Small intestine (tissue), 16 donors: ENCODE measurements around the gene PPIP5K1. TPM values are rescaled to one million over a fixed set of nuclear protein-coding genes. Genes with fewer than 3 reads are reported as not detected.
"Not testable (repeated sequence)": the region's sequence is repeated elsewhere in the genome, so short reads cannot be mapped to it uniquely, and the experiment has no call there.

ENCODE experiments used
- DNase-seq, 2 donors: peaks; one replicate each; pipeline versions ENCODE4 v3.0.0 to v3.0.0-alpha.2; 2013
- FAIRE-seq: peaks from 2 replicates; lab custom pipeline; 2012; peaks lifted over from hg19 to GRCh38; lab: Jason Lieb, UNC
- H3K27ac ChIP-seq, 3 donors: one replicate each; pipeline ENCODE4 v1.5.1; 2013; ENCODE audit warnings: low read length in 2 of 3, mild to moderate bottlenecking in 2 of 3, control low read depth in 1 of 3, inconsistent platforms in 1 of 3, low read depth in 1 of 3, moderate library complexity in 1 of 3
- H3K27me3 ChIP-seq, 3 donors: one replicate each; pipeline ENCODE4 v1.6.1; 2013; ENCODE audit warnings: low read length in 3 of 3, inconsistent platforms in 1 of 3; ENCODE audit not compliant: control insufficient read depth in 3 of 3, insufficient read depth in 3 of 3
- H3K36me3 ChIP-seq, 3 donors: one replicate each; pipeline ENCODE4 v1.6.1; 2013; ENCODE audit warnings: low read length in 3 of 3, inconsistent platforms in 1 of 3, low read depth in 1 of 3, mild to moderate bottlenecking in 1 of 3, moderate library complexity in 1 of 3; ENCODE audit not compliant: control insufficient read depth in 3 of 3, insufficient read depth in 2 of 3
- H3K4me1 ChIP-seq, 3 donors: one replicate each; pipeline ENCODE4 v1.6.1; 2013; ENCODE audit warnings: low read length in 2 of 3, inconsistent platforms in 1 of 3, low read depth in 1 of 3, mild to moderate bottlenecking in 1 of 3, moderate library complexity in 1 of 3; ENCODE audit not compliant: control insufficient read depth in 3 of 3, insufficient read depth in 2 of 3
- H3K4me3 ChIP-seq, 3 donors: one replicate each; pipeline ENCODE4 v1.5.1; 2013; ENCODE audit warnings: low read length in 3 of 3, control low read depth in 1 of 3, inconsistent platforms in 1 of 3, low read depth in 1 of 3, mild to moderate bottlenecking in 1 of 3, moderate library complexity in 1 of 3
- H3K9me3 ChIP-seq, 2 donors: one replicate each; pipeline ENCODE4 v1.6.1; 2013; ENCODE audit warnings: low read depth in 1 of 2, low read length in 1 of 2; ENCODE audit not compliant: control insufficient read depth in 2 of 2, insufficient read depth in 1 of 2
- WGBS, 3 donors: extraction: QIAGEN DNeasy Blood & Tissue Kit; methylation state at CpG; one replicate each; pipeline ENCODE4 v1.1.7; 2013; 5-methylcytosine and 5-hydroxymethylcytosine counted together
- long read RNA-seq, 10 donors: transcript quantifications; one replicate each; lab custom pipeline, GENCODE V29; 2026
- polyA plus RNA-seq, 4 donors: library from polyadenylated mRNA; stranded (reverse) in 3 of 4; unstranded in 1 of 4; fragments of 200-250 nt in 3 of 4; fragments of 120-200 nt in 1 of 4; gene quantifications; one replicate each; pipeline versions ENCODE4 v1.2.1 to v1.2.3, GENCODE V29; 2013
- donor health status: healthy with polysubstance abuse.
- donor health status: control.
- donor health status: control.
- donor health status: Bipolar disorder and iron deficiency.
- donor health status: healthy.

Gene PPIP5K1
- polyA plus RNA-seq: 10 to 100 TPM; 15.5 to 79.8 (median 62.9) TPM
- long read RNA-seq, donor 1: 0 reads
- long read RNA-seq, donor 2, partial matches to known transcripts: 0 of 2 reads
- long read RNA-seq, donor 2, other reads (novel, unspliced or antisense): 0 of 2 reads
- long read RNA-seq, donor 3: 0 reads
- long read RNA-seq, donor 4: 0 reads
- long read RNA-seq, donor 5, partial matches to known transcripts: 5 of 5 reads
- long read RNA-seq, donor 5, other reads (novel, unspliced or antisense): 0 of 5 reads
- long read RNA-seq, donor 6, partial matches to known transcripts: 0 of 1 reads
- long read RNA-seq, donor 6, other reads (novel, unspliced or antisense): 0 of 1 reads
- long read RNA-seq, donor 7: 0 reads
- long read RNA-seq, donor 8: 0 reads
- long read RNA-seq, donor 9, partial matches to known transcripts: 0 of 1 reads
- long read RNA-seq, donor 9, other reads (novel, unspliced or antisense): 0 of 1 reads
- long read RNA-seq, donor 10: 0 reads

GRCh38 chr15:43589778-43590466, at the start of gene PPIP5K1:
PPIP5K1 (minus strand) TSS chr15:43590208; CDS start chr15:43584504, 5,704 bp downstream.
- H3K9me3 ChIP-seq, DNase-seq, H3K4me1 ChIP-seq, H3K36me3 ChIP-seq, FAIRE-seq, H3K27ac ChIP-seq, H3K4me3 ChIP-seq, H3K27me3 ChIP-seq: not testable (repeated sequence)
- no CpG with 5 or more reads among the region's 54 CpGs for whole genome bisulfite sequencing, 3 donors

GRCh38 chr15:43638464-43639204, 48.6 kb upstream of the PPIP5K1 start:
- 75 to 87% (median 77%) methylated on average over 8 of the region's 8 CpGs for WGBS, 3 donors
- not testable (repeated sequence) for H3K9me3 ChIP-seq, H3K36me3 ChIP-seq, FAIRE-seq, H3K4me3 ChIP-seq, H3K4me1 ChIP-seq, DNase-seq, H3K27me3 ChIP-seq
- peak overlapping the region in 1 of 3 donors; percentile 24 for H3K27ac ChIP-seq

- H3K9me3 ChIP-seq, FAIRE-seq, DNase-seq, H3K27ac ChIP-seq, H3K4me3 ChIP-seq, H3K27me3 ChIP-seq, H3K4me1 ChIP-seq, H3K36me3 ChIP-seq: not testable (repeated sequence)
Observed at GRCh38 chr15:43626937-43627336, 36.9 kb upstream of the PPIP5K1 start.

GRCh38 chr15:43625106-43625505, 35.1 kb upstream of the PPIP5K1 start:
- Histone ChIP-seq H3K27me3 (peaks cover 0 to 3% (median 0%) of the 10 kb centered on the region in 3 donors), H3K4me3 (no peak overlapping the region), H3K4me1 (no peaks in the 10 kb centered on the region), H3K36me3 (no peaks in the 10 kb centered on the region), H3K27ac (no peak overlapping the region), H3K9me3 (no peaks in the 10 kb centered on the region)
- DNase-seq (no peak), FAIRE-seq (no peak)
- 22 to 30% (median 22%) methylated on average over 5 of the region's 5 CpGs for WGBS, 3 donors

GRCh38 chr15:43622068-43622799, 32.2 kb upstream of the PPIP5K1 start:
- not testable (repeated sequence) for FAIRE-seq, H3K36me3 ChIP-seq, H3K4me1 ChIP-seq, H3K4me3 ChIP-seq, DNase-seq, H3K9me3 ChIP-seq, H3K27ac ChIP-seq, H3K27me3 ChIP-seq
- 60 to 67% (median 62%) methylated on average over 4 to 5 of the region's 7 CpGs for WGBS, 3 donors

- DNase-seq, H3K4me1 ChIP-seq, H3K9me3 ChIP-seq, FAIRE-seq, H3K27ac ChIP-seq, H3K4me3 ChIP-seq, H3K27me3 ChIP-seq, H3K36me3 ChIP-seq: not testable (repeated sequence)
- WGBS, 3 donors: no CpG with 5 or more reads among the region's 2 CpGs
Observed at GRCh38 chr15:43618700-43619099, 28.7 kb upstream of the PPIP5K1 start, which contains the start of gene STRC. STRC (minus strand) TSS chr15:43618800; CDS start chr15:43618722, 78 bp downstream.

GRCh38 chr15:43617750-43618149, 27.7 kb upstream of the PPIP5K1 start:
- not testable (repeated sequence) for H3K4me1 ChIP-seq, FAIRE-seq, H3K9me3 ChIP-seq, H3K27me3 ChIP-seq, DNase-seq, H3K27ac ChIP-seq, H3K36me3 ChIP-seq, H3K4me3 ChIP-seq
- 54 to 72% (median 54%) methylated on average over 2 to 3 of the region's 8 CpGs for WGBS, 3 donors
